Left lung (tissue), 10 donors: ENCODE measurements around the gene HLA-DQA1. TPM values are rescaled to one million over a fixed set of nuclear protein-coding genes. Genes with fewer than 3 reads are reported as not detected.

Source experiments
- ATAC-seq: fragments of 200-7000 bp; cut with Tn5 transposase; one replicate; pipeline ENCODE4 v1.9.1; 2020; ENCODE audit warnings: moderate library complexity
- DNase-seq, 4 donors: peaks; one replicate each; pipeline ENCODE4 v3.0.0-alpha.2; 2013 to 2020
- H3K27ac ChIP-seq, 2 donors: fragments of 200-600 bp; sonication (generic) in 1 of 2; one replicate each; pipeline versions ENCODE4 v1.5.0 to v1.8.0; 2020 to 2021
- H3K27me3 ChIP-seq, 2 donors: fragments of 200-600 bp; sonication (generic) in 1 of 2; one replicate each; pipeline versions ENCODE4 v1.5.0 to v1.8.0; 2020 to 2021
- H3K36me3 ChIP-seq, 2 donors: fragments of 200-600 bp; sonication (generic) in 1 of 2; one replicate each; pipeline versions ENCODE4 v1.5.0 to v1.8.0; 2020 to 2021
- H3K4me1 ChIP-seq, 2 donors: fragments of 200-600 bp; one replicate each; pipeline ENCODE4 v1.8.0; 2021
- H3K4me3 ChIP-seq, 2 donors: fragments of 200-600 bp; sonication (generic) in 1 of 2; one replicate each; pipeline versions ENCODE4 v1.5.0 to v1.8.0; 2020 to 2021; ENCODE audit warnings: mild to moderate bottlenecking in 1 of 2
- H3K9me3 ChIP-seq, 2 donors: fragments of 200-600 bp; sonication (generic) in 1 of 2; one replicate each; pipeline versions ENCODE4 v1.5.0 to v1.8.0; 2020 to 2021
- CTCF ChIP-seq, 2 donors: fragments of 200-600 bp; sonication (generic) in 1 of 2; IDR thresholded peaks; one replicate each; pipeline versions ENCODE4 v1.5.0 to v1.8.0; 2021; ENCODE audit warnings: antibody characterized with exemption in 2 of 2
- intact Hi-C, 2 donors: fragments of 100-400 bp; cut with DNase I; formaldehyde crosslinking; loops; one replicate each; pipeline versions ENCODE4 v1.11.2 to v1.14.2; 2022
- polyA plus RNA-seq, 6 donors: library from polyadenylated mRNA; unstranded; fragments of 120-200 nt; gene quantifications; one replicate each; pipeline ENCODE4 v1.2.1, GENCODE V29; 2013; ENCODE audit not compliant: insufficient read length in 6 of 6
- total RNA-seq, 2 donors: library from RNA; stranded (reverse); fragmentation: NEBNext Ultra II Directional; extraction: Animal tissue kit (Norgen Biotek cat#: 25700); gene quantifications; one replicate each; pipeline ENCODE4 v1.2.1, GENCODE V29; 2021
- donor health status: DM: no; HTN: yes; CAD: no.
- donor health status: DM: no; HTN: no; CAD: no.

The HLA-DQA1 gene
- total and polyA plus RNA-seq, 8 donors: 3.8 to 200 (median 4.8) TPM

GRCh38 chr6:32607263-32607987 is 29.8 kb upstream of the HLA-DQA1 start:
- ATAC-seq (no peak), DNase-seq (no peak)
- TF ChIP-seq CTCF (IDR thresholded peaks at IDR 0.05): no peak
- no peaks in the 10 kb centered on the region for H3K36me3 ChIP-seq
- H3K27ac ChIP-seq: peak overlapping the region in 1 of 2 donors; percentile 5
- peaks cover 0 to 34% of the 10 kb centered on the region in 2 donors for H3K4me1 ChIP-seq
- no peak overlapping the region for H3K4me3 ChIP-seq
- intact Hi-C loops: no loop called here
- H3K9me3 ChIP-seq: no peaks in the 10 kb centered on the region
- no peaks in the 10 kb centered on the region for H3K27me3 ChIP-seq

- Histone ChIP-seq H3K27me3 (no peaks in the 10 kb centered on the region), H3K27ac (peak overlapping the region in 1 of 2 donors; percentile 5), H3K36me3 (no peaks in the 10 kb centered on the region), H3K9me3 (no peaks in the 10 kb centered on the region), H3K4me1 (peaks cover 0 to 34% of the 10 kb centered on the region in 2 donors), H3K4me3 (no peak overlapping the region)
- TF ChIP-seq CTCF (IDR thresholded peaks at IDR 0.05): no peak
- no peak for DNase-seq
- ATAC-seq: no peak
- intact Hi-C loops: no loop called here
Observed at GRCh38 chr6:32607988-32608298, 29.3 kb upstream of the HLA-DQA1 start.

GRCh38 chr6:32608362-32608761 is 28.8 kb upstream of the HLA-DQA1 start:
- no peak for ATAC-seq
- no peak for TF ChIP-seq CTCF (IDR thresholded peaks at IDR 0.05)
- Histone ChIP-seq H3K4me3 (no peak overlapping the region), H3K27ac (peak overlapping the region in 1 of 2 donors; percentile 86), H3K4me1 (peaks cover 0 to 31% of the 10 kb centered on the region in 2 donors), H3K36me3 (no peaks in the 10 kb centered on the region), H3K9me3 (no peaks in the 10 kb centered on the region), H3K27me3 (no peaks in the 10 kb centered on the region)
- intact Hi-C loops: no loop called here
- DNase-seq: no peak

- Histone ChIP-seq H3K9me3 (no peaks in the 10 kb centered on the region), H3K4me3 (no peak overlapping the region), H3K27ac (peak overlapping the region; percentile 61 to 86), H3K4me1 (peaks cover 0 to 27% of the 10 kb centered on the region in 2 donors), H3K27me3 (no peaks in the 10 kb centered on the region), H3K36me3 (no peaks in the 10 kb centered on the region)
- no peak for TF ChIP-seq CTCF (IDR thresholded peaks at IDR 0.05)
- intact Hi-C loops: no loop called here
- ATAC-seq: no peak
- DNase-seq: no peak
Observed at GRCh38 chr6:32609391-32609730, 27.8 kb upstream of the HLA-DQA1 start.

DNA sequence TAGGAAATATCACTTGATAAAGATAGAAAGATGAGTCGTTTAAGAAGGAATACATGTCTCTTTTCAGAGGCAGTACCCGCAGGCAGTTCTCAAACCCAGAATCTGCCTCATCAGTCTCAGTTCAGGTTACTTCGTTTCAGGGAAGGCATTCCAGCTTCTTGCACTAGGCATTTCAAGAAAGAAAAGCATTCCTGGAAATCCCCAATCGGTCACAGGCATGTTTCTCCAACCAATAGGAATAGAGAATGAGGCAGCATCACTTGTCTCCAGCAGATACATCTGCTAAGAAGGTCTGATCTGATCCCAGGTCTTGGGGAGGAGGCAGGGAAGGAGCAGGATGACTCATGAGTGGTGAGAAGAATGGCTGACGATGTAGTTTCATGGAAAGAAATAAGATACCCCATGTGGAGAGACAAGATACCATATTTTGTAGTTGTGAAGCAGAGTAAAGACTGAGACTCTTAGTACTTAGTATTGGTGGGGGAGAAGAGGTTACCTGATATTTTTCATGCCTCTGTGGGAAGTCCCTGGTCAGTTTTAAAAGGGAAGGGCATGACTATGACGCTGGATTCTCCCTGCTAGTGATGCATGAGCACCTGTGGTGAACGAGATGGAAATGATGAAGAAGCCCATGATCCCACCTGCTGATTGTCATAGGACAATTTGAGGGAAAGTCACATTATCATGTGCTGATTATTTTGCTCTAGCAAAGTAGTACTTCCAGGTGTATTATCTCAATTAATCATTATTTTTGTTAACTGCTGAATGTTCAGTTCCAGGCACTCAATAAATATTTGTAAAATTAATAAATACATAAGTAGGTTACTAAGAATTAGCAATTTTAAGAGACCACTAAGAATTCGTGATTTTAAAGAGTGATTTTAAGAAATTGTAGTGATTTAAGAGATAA is 27.2 kb upstream of the HLA-DQA1 start:
- Histone ChIP-seq H3K4me1 (peaks cover 0 to 27% of the 10 kb centered on the region in 2 donors), H3K9me3 (no peaks in the 10 kb centered on the region), H3K36me3 (no peaks in the 10 kb centered on the region), H3K27ac (peak overlapping the region; percentile 61 to 86), H3K4me3 (no peak overlapping the region), H3K27me3 (no peaks in the 10 kb centered on the region)
- TF ChIP-seq CTCF (IDR thresholded peaks at IDR 0.05): no peak
- intact Hi-C loops: no loop called here
- peak in 3 of 4 donors; percentile 49 to 74 (median 55) for DNase-seq
- peak; percentile 95 for ATAC-seq
